ENCODE data around the gene PROM1. TPM values are rescaled to one million over a fixed set of nuclear protein-coding genes. Genes with fewer than 3 reads are reported as not detected.

PROM1 gene
- total RNA-seq, 2 experiments from 2014 or later, result not detected

- no peak for TF ChIP-seq CTCF (IDR thresholded peaks at IDR 0.05)
- Histone ChIP-seq H3K4me3 (ENCODE audit: low read length) (no peak overlapping the region), H3K36me3 (ENCODE audit: insufficient read depth, low read length) (no peaks in the 10 kb centered on the region), H3K9me3 (ENCODE audit: control insufficient read depth in 1 of 2, insufficient read depth in 1 of 2, low read length in 2 of 2) (peaks cover 0 to 5% of the 10 kb centered on the region in 2 experiments), H3K27me3 (ENCODE audit: control insufficient read depth in 1 of 2, insufficient read depth in 2 of 2, low read length in 2 of 2) (peaks cover 17 to 23% of the 10 kb centered on the region in 2 experiments), H3K4me1 (ENCODE audit: insufficient read depth, low read length) (no peaks in the 10 kb centered on the region), H3K27ac (ENCODE audit: low read depth in 1 of 2, low read length in 2 of 2) (no peak overlapping the region)
- no peak overlapping the region for H3K4me3 Mint-ChIP-seq
- H3K36me3 Mint-ChIP-seq (ENCODE audit: low read depth), result no peaks in the 10 kb centered on the region
- H3K27ac Mint-ChIP-seq, result no peak overlapping the region
- ChIA-PET CTCF (no interaction called here), POLR2A (no interaction called here)
- DNase-seq, result no peak
- no peaks in the 10 kb centered on the region for H3K9me3 Mint-ChIP-seq
- intact Hi-C loops (cut with DNase I, micrococcal nuclease), result no loop called here
- no peak for ATAC-seq (ENCODE audit: poor library complexity)
- peaks cover 81% of the 10 kb centered on the region for H3K27me3 Mint-ChIP-seq
- no peaks in the 10 kb centered on the region for H3K4me1 Mint-ChIP-seq (ENCODE audit: low read depth)
Measured at GRCh38 chr4:16090096-16090705, 6.4 kb upstream of the PROM1 start.

GRCh38 chr4:16089156-16089555 is 5.3 kb upstream of the PROM1 start:
- ChIA-PET CTCF (no interaction called here), POLR2A (no interaction called here)
- H3K27ac Mint-ChIP-seq, result no peak overlapping the region
- peaks cover 7% of the 10 kb centered on the region for H3K4me1 Mint-ChIP-seq (ENCODE audit: low read depth)
- no peaks in the 10 kb centered on the region for H3K36me3 Mint-ChIP-seq (ENCODE audit: low read depth)
- DNase-seq (no peak), ATAC-seq (ENCODE audit: poor library complexity) (no peak)
- Histone ChIP-seq H3K36me3 (ENCODE audit: insufficient read depth, low read length) (no peaks in the 10 kb centered on the region), H3K4me3 (ENCODE audit: low read length) (no peak overlapping the region), H3K27ac (ENCODE audit: low read depth in 1 of 2, low read length in 2 of 2) (no peak overlapping the region), H3K27me3 (ENCODE audit: control insufficient read depth in 1 of 2, insufficient read depth in 2 of 2, low read length in 2 of 2) (peaks cover 21 to 33% of the 10 kb centered on the region in 2 experiments), H3K4me1 (ENCODE audit: insufficient read depth, low read length) (no peaks in the 10 kb centered on the region), H3K9me3 (ENCODE audit: control insufficient read depth in 1 of 2, insufficient read depth in 1 of 2, low read length in 2 of 2) (peaks cover 0 to 5% of the 10 kb centered on the region in 2 experiments)
- intact Hi-C loops (cut with DNase I, micrococcal nuclease), result no loop called here
- H3K4me3 Mint-ChIP-seq, result no peak overlapping the region
- TF ChIP-seq CTCF (IDR thresholded peaks at IDR 0.05), result no peak
- no peaks in the 10 kb centered on the region for H3K9me3 Mint-ChIP-seq
- H3K27me3 Mint-ChIP-seq, result peaks cover 83% of the 10 kb centered on the region

GRCh38 chr4:16088601-16089000 is 4.8 kb upstream of the PROM1 start:
- ChIA-PET POLR2A (no interaction called here), CTCF (no interaction called here)
- no peak for TF ChIP-seq CTCF (IDR thresholded peaks at IDR 0.05)
- H3K27me3 Mint-ChIP-seq, result peaks cover 83% of the 10 kb centered on the region
- H3K4me1 Mint-ChIP-seq (ENCODE audit: low read depth), result peaks cover 11% of the 10 kb centered on the region
- H3K36me3 Mint-ChIP-seq (ENCODE audit: low read depth), result no peaks in the 10 kb centered on the region
- H3K27me3 ChIP-seq (ENCODE audit: control insufficient read depth in 1 of 2, insufficient read depth in 2 of 2, low read length in 2 of 2), result peaks cover 25 to 39% of the 10 kb centered on the region in 2 experiments
- intact Hi-C loops (cut with DNase I, micrococcal nuclease), result no loop called here
- H3K4me3 ChIP-seq (ENCODE audit: low read length), result no peak overlapping the region
- no peak overlapping the region for H3K27ac Mint-ChIP-seq
- no peak for ATAC-seq (ENCODE audit: poor library complexity)
- DNase-seq, result no peak
- H3K4me3 Mint-ChIP-seq, result no peak overlapping the region
- H3K4me1 ChIP-seq (ENCODE audit: insufficient read depth, low read length), result peaks cover 4% of the 10 kb centered on the region
- peaks cover under 1 to 5% of the 10 kb centered on the region in 2 experiments for H3K9me3 ChIP-seq (ENCODE audit: control insufficient read depth in 1 of 2, insufficient read depth in 1 of 2, low read length in 2 of 2)
- no peaks in the 10 kb centered on the region for H3K9me3 Mint-ChIP-seq
- no peaks in the 10 kb centered on the region for H3K36me3 ChIP-seq (ENCODE audit: insufficient read depth, low read length)
- H3K27ac ChIP-seq (ENCODE audit: low read depth in 1 of 2, low read length in 2 of 2), result no peak overlapping the region
